H1 (cell line): ENCODE results near the gene CHRNA4. TPM values are rescaled to one million over a fixed set of nuclear protein-coding genes. Genes with fewer than 3 reads are reported as not detected.

Source experiments
- CTBP2 ChIP-seq: IDR thresholded peaks from 2 replicates; pipeline ENCODE4 v1.7.0; 2011; ENCODE audit warnings: borderline replicate concordance, mild to moderate bottlenecking, moderate library complexity, mixed read lengths, low read length; ENCODE audit not compliant: insufficient read depth, insufficient read length
- NRF1 ChIP-seq: IDR thresholded peaks from 2 replicates; pipeline ENCODE4 v1.6.1; 2011; ENCODE audit warnings: mild to moderate bottlenecking, low read depth, low read length, improper control_type of control experiment
- RAD21 ChIP-seq, 2 experiments: IDR thresholded peaks in 1 of 2; conservative IDR thresholded peaks in 1 of 2; 2 replicates each; pipeline ENCODE4 v1.6.1; 2011; ENCODE audit warnings: low read depth in 2 of 2, low read length in 2 of 2, improper control_type of control experiment in 1 of 2, inconsistent platforms in 1 of 2, mild to moderate bottlenecking in 1 of 2, moderate library complexity in 1 of 2
- RXRA ChIP-seq: IDR thresholded peaks from 2 replicates; pipeline ENCODE4 v1.6.1; 2011; ENCODE audit warnings: low read depth, mild to moderate bottlenecking, low read length, moderate library complexity; ENCODE audit not compliant: insufficient read depth
- YY1 ChIP-seq: IDR thresholded peaks from 2 replicates; pipeline ENCODE4 v1.6.1; 2011; ENCODE audit warnings: low read depth, mild to moderate bottlenecking, low read length
- polyA plus RNA-seq, 7 experiments: library from polyadenylated mRNA; depleted of rRNA in 3 of 7; stranded (reverse) in 5 of 7; unstranded in 2 of 7; fragments of >200 nt in 5 of 7; fragments of 200-250 nt in 2 of 7; gene quantifications; 1 replicate in 5 of 7; 2 replicates in 1 of 7; 4 replicates in 1 of 7; pipeline versions ENCODE4 v1.2.1 to v1.2.3, GENCODE V29; 2011 to 2013; ENCODE audit warnings: missing spikeins in 2 of 7, mixed read lengths in 2 of 7
- total RNA-seq: library from RNA; stranded (reverse); fragmentation: NEBNext Ultra II Directional; extraction: Animal tissue kit (Norgen Biotek cat#: 25700); gene quantifications from 2 replicates; pipeline ENCODE4 v1.2.1, GENCODE V29; 2021

CHRNA4 gene
- total and polyA plus RNA-seq, 2 of the 8 experiments (the other 6 are each of a cell fraction or from before 2014, with no cell fraction given): 4.3 to 5.7 TPM

GRCh38 chr20:63305393-63305792, 55.8 kb downstream of the CHRNA4 start (continued):
- TF ChIP-seq RXRA (no peak), RAD21 (IDR thresholded peaks at IDR 0.05 in 1 of 2, conservative IDR thresholded peaks at IDR 0.05 in 1 of 2; ENCODE audit: low read depth in 2 of 2, low read length in 2 of 2) (no peak), NRF1 (no peak), CTBP2 (no peak), YY1 (no peak)
